ENCODE results near the gene UBTD2.

Gene UBTD2

GRCh38 chr5:172166030-172166826 lies 117.3 kb downstream of the UBTD2 start:
- no peak for DNase-seq

GRCh38 chr5:172165465-172165864 lies 118.1 kb downstream of the UBTD2 start:
- no peak for DNase-seq

GRCh38 chr5:172164769-172165212 lies 118.8 kb downstream of the UBTD2 start:
- no peak for DNase-seq

DNA sequence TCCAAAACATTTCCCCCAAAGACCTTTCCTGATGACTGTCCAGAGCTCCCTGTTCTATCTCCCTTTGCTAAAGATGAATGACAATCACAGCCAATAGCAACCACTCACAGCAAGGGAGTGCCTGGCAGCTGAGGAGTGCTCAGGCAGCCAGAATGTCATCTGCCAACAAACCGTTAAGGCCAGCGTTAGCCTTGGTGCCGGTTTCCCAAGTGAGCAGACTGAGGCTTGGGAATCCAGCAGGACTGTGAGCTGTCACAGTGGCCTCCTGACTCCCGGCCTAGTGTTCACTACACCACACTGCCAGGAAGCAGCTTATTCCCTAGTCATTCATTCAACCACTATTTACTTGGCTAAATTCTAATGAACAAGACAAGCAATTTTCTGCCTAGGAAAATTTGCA lies 120.2 kb downstream of the UBTD2 start:
- no peak for DNase-seq

DNA sequence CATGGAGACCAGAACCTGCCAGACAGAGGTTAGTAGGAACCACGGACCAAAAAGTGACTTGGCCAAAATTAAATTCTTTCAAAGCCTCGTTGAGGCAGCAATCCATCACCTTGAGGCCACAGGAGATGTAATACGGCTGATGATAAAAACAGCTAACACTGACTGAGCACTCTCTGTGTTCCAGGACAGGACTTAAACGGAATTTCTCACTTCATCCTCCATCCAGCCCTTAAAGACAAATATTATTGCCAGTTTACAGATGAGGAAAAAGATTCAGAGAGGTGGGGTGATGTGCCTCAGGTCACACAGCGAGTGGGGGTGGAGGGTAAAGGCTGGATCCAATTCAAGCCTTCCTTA lies 120.6 kb downstream of the UBTD2 start:
- no peak for DNase-seq

- no peak for DNase-seq
Observed at GRCh38 chr5:172162323-172162986, 121.1 kb downstream of the UBTD2 start.

GRCh38 chr5:172160506-172160905 lies 123.1 kb downstream of the UBTD2 start:
- DNase-seq, result no peak
